ENCODE results near the gene CHI3L1.

GRCh38 chr1:203144661-203145060 is 41.8 kb downstream of the CHI3L1 start:
- no peak for TF ChIP-seq L3MBTL2 (conservative IDR thresholded peaks at IDR 0.05)
- TF ChIP-seq SP1 (IDR thresholded peaks at IDR 0.05) = no peak
- no peak for TF ChIP-seq FOXA1 (IDR thresholded peaks at IDR 0.05)
